Endothelial cell of umbilical vein (primary cell): ENCODE results near the gene LOX. TPM values are rescaled to one million over a fixed set of nuclear protein-coding genes. Genes with fewer than 3 reads are reported as not detected.

ENCODE experiments used
- BruUV-seq: library from RNA; stranded (reverse); fragments of 400-500 nt; replicated peaks from 2 replicates; lab custom pipeline; 2021; lab: Mats Ljungman, UMichigan
- CTCF ChIA-PET: fragments of 300-600, 350-600 bp; sonication (Branson Sonifier 250); formaldehyde crosslinking; loops from one replicate; lab custom pipeline; 2021; ENCODE audit warnings: antibody characterized with exemption, inconsistent platforms; lab: Charles Lee
- POLR2A ChIA-PET: fragments of 300-600, 350-600 bp; sonication (Branson Sonifier 250); formaldehyde crosslinking; loops from one replicate; lab custom pipeline; 2021; ENCODE audit warnings: antibody characterized with exemption, inconsistent platforms; lab: Charles Lee
- DNase-seq: peaks from one replicate; pipeline ENCODE4 v3.0.0-alpha.2; 2011; ENCODE audit warnings: low read depth, low spot score
- FAIRE-seq: peaks from 2 replicates; lab custom pipeline; 2011; peaks lifted over from hg19 to GRCh38; lab: Jason Lieb, UNC
- H2AFZ ChIP-seq: 2 replicates; pipeline ENCODE4 v1.6.0; 2012; ENCODE audit warnings: low read depth, low read length, control low read depth, inconsistent platforms
- H3K27ac ChIP-seq: 2 replicates; pipeline ENCODE4 v1.5.1; 2011; ENCODE audit warnings: low read depth, mild to moderate bottlenecking, control low read depth, low read length, moderate library complexity; ENCODE audit not compliant: insufficient read depth
- H3K27me3 ChIP-seq, 2 experiments: 2 replicates each; pipeline versions ENCODE4 v1.6.0 to v1.6.1; 2011; ENCODE audit warnings: low read length in 2 of 2, mixed read lengths in 1 of 2; ENCODE audit not compliant: control insufficient read depth in 2 of 2, insufficient read depth in 2 of 2
- H3K36me3 ChIP-seq, 2 experiments: 2 replicates in 1 of 2; 3 replicates in 1 of 2; pipeline ENCODE4 v1.5.1; 2011; ENCODE audit warnings: low read length in 2 of 2, mild to moderate bottlenecking in 1 of 2, moderate library complexity in 1 of 2; ENCODE audit not compliant: control insufficient read depth in 2 of 2, insufficient read depth in 2 of 2; ENCODE audit errors: extremely low read depth in 1 of 2
- H3K4me1 ChIP-seq: 3 replicates; pipeline ENCODE4 v1.5.1; 2011; ENCODE audit warnings: mild to moderate bottlenecking, low read length; ENCODE audit not compliant: control insufficient read depth, insufficient read depth; ENCODE audit errors: extremely low read depth
- H3K4me2 ChIP-seq: 2 replicates; pipeline ENCODE4 v1.6.1; 2011; ENCODE audit warnings: low read length, control low read depth, mixed read lengths; ENCODE audit not compliant: insufficient read depth
- H3K4me3 ChIP-seq, 3 experiments: fragments of 200-600 bp in 1 of 3; sonication (generic), shearing (Covaris generic) in 1 of 3; replicated peaks in 1 of 3; 2 replicates each; pipeline ENCODE4 v1.5.1; 2011 to 2016; ENCODE audit warnings: control low read depth in 3 of 3, low read length in 3 of 3, mild to moderate bottlenecking in 2 of 3, inconsistent platforms in 1 of 3, low read depth in 1 of 3, moderate library complexity in 1 of 3; ENCODE audit not compliant: insufficient read depth in 1 of 3
- H3K79me2 ChIP-seq: 2 replicates; pipeline ENCODE4 v1.6.0; 2012; ENCODE audit warnings: low read length, inconsistent platforms; ENCODE audit not compliant: control insufficient read depth, insufficient read depth
- H3K9ac ChIP-seq: replicated peaks from 2 replicates; pipeline ENCODE3; 2011; ENCODE audit warnings: low read length, control low read depth; ENCODE audit not compliant: insufficient read depth; ENCODE audit errors: extremely low read depth
- H3K9me1 ChIP-seq: replicated peaks from 3 replicates; pipeline ENCODE4 v1.6.0; 2011; ENCODE audit warnings: mild to moderate bottlenecking, low read length; ENCODE audit not compliant: control insufficient read depth, insufficient read depth; ENCODE audit errors: extremely low read depth
- H3K9me3 ChIP-seq: replicated peaks from 2 replicates; pipeline ENCODE4 v1.5.1; 2012; ENCODE audit warnings: low read length, inconsistent platforms; ENCODE audit not compliant: control insufficient read depth, insufficient read depth
- H4K20me1 ChIP-seq: replicated peaks from 2 replicates; pipeline ENCODE3; 2011; ENCODE audit warnings: mild to moderate bottlenecking, low read length; ENCODE audit not compliant: control insufficient read depth, insufficient read depth; ENCODE audit errors: extremely low read depth
- EZH2 ChIP-seq: IDR thresholded peaks from 2 replicates; pipeline ENCODE4 v1.6.1; 2012; ENCODE audit warnings: borderline replicate concordance, low read depth, mild to moderate bottlenecking, moderate library complexity, low read length, inconsistent platforms; ENCODE audit not compliant: severe bottlenecking
- FOS ChIP-seq: IDR thresholded peaks from 2 replicates; pipeline ENCODE4 v1.6.1; 2011; ENCODE audit warnings: mild to moderate bottlenecking, low read length, moderate library complexity, borderline replicate concordance; ENCODE audit not compliant: insufficient read depth
- GATA2 ChIP-seq: IDR thresholded peaks from 2 replicates; pipeline ENCODE4 v1.7.0; 2011; ENCODE audit warnings: low read depth, mild to moderate bottlenecking, moderate library complexity, mixed read lengths, low read length; ENCODE audit not compliant: insufficient read length, insufficient read depth
- JUN ChIP-seq: IDR thresholded peaks from 2 replicates; pipeline ENCODE4 v1.6.1; 2011; ENCODE audit warnings: borderline replicate concordance, low read depth; ENCODE audit not compliant: insufficient read length, insufficient read depth
- MAX ChIP-seq: IDR thresholded peaks from 2 replicates; pipeline ENCODE4 v1.6.1; 2011; ENCODE audit not compliant: insufficient read depth, insufficient read length
- MYC ChIP-seq: IDR thresholded peaks from one replicate; pipeline ENCODE4 v1.6.1; 2011; ENCODE audit warnings: mild to moderate bottlenecking, low read depth, low read length
- POLR2A ChIP-seq: IDR thresholded peaks from 2 replicates; pipeline ENCODE4 v1.6.1; 2012; ENCODE audit warnings: low read depth, mild to moderate bottlenecking, control low read depth, low read length
- POLR2AphosphoS5 ChIP-seq: IDR thresholded peaks from 2 replicates; pipeline ENCODE4 v1.6.1; 2012; ENCODE audit warnings: low read depth, mild to moderate bottlenecking, control low read depth, low read length, moderate library complexity; ENCODE audit not compliant: insufficient read depth
- dilution Hi-C: fragments of 300-500 bp; cut with MboI; formaldehyde crosslinking; loops from one replicate; pipeline ENCODE4 v1.15.0; 2019; ENCODE audit warnings: low sequenced_read_pairs; ENCODE audit not compliant: extremely low pct_ligation_motif_present
- intact Hi-C: fragments of 100-400 bp; cut with micrococcal nuclease; formaldehyde crosslinking; loops from one replicate; pipeline ENCODE4 v1.10.0; 2022
- polyA plus RNA-seq, 4 experiments: library from polyadenylated mRNA; depleted of rRNA in 3 of 4; stranded (reverse) in 3 of 4; unstranded in 1 of 4; fragments of >200 nt; gene quantifications; 2 replicates each; pipeline versions ENCODE4 v1.2.1 to v1.2.3, GENCODE V29; 2011 to 2012; ENCODE audit warnings: missing spikeins in 1 of 4
- total RNA-seq: library from RNA; stranded (reverse); gene quantifications from 2 replicates; pipeline ENCODE4 v1.2.3, GENCODE V29; 2021
- TF ChIP-seq, protein P1 (sequence below), 2 donors: IDR thresholded peaks; 1 replicate in 1 of 2; 2 replicates in 1 of 2; pipeline ENCODE4 v1.5.1; 2011; ENCODE audit warnings: low read length in 2 of 2, mild to moderate bottlenecking in 2 of 2, moderate library complexity in 2 of 2, control low read depth in 1 of 2, inconsistent platforms in 1 of 2, low read depth in 1 of 2; ENCODE audit not compliant: insufficient read depth in 1 of 2; ENCODE audit errors: extremely low read depth in 1 of 2

LOX gene
- total and polyA plus RNA-seq, 2 donors (not counting 3 experiments of a cell fraction or from before 2014, with no cell fraction given): 39.0 to 79.1 TPM

- H3K9ac ChIP-seq: no peak overlapping the region
- H3K27me3 ChIP-seq: no peaks in the 10 kb centered on the region
- ChIA-PET POLR2A (no interaction called here), CTCF (interaction anchor here (1.2 to 2.0 kb wide), 3 partner anchors 11 to 44 kb away, joined by 4 to 10 read pairs (median 5); no protein-coding TSS in a partner anchor)
- no peaks in the 10 kb centered on the region for H3K9me1 ChIP-seq
- FAIRE-seq (no peak), DNase-seq (no peak)
- no peak overlapping the region for H2AFZ ChIP-seq
- no peak overlapping the region for H3K4me2 ChIP-seq
- BruUV-seq: no TSS peak
- intact Hi-C loops (no loop called here), dilution Hi-C loops (no loop called here)
- no peaks in the 10 kb centered on the region for H3K4me1 ChIP-seq
- no peak overlapping the region for H3K4me3 ChIP-seq
- H3K79me2 ChIP-seq: no peaks in the 10 kb centered on the region
- H4K20me1 ChIP-seq: no peaks in the 10 kb centered on the region
- no peaks in the 10 kb centered on the region for H3K36me3 ChIP-seq
- H3K27ac ChIP-seq: no peak overlapping the region
- TF ChIP-seq MAX (no peak), GATA2 (no peak), POLR2AphosphoS5 (no peak), EZH2 (no peak), JUN (no peak), MYC (no peak), FOS (no peak), POLR2A (no peak)
- TF ChIP-seq, protein P1, sequence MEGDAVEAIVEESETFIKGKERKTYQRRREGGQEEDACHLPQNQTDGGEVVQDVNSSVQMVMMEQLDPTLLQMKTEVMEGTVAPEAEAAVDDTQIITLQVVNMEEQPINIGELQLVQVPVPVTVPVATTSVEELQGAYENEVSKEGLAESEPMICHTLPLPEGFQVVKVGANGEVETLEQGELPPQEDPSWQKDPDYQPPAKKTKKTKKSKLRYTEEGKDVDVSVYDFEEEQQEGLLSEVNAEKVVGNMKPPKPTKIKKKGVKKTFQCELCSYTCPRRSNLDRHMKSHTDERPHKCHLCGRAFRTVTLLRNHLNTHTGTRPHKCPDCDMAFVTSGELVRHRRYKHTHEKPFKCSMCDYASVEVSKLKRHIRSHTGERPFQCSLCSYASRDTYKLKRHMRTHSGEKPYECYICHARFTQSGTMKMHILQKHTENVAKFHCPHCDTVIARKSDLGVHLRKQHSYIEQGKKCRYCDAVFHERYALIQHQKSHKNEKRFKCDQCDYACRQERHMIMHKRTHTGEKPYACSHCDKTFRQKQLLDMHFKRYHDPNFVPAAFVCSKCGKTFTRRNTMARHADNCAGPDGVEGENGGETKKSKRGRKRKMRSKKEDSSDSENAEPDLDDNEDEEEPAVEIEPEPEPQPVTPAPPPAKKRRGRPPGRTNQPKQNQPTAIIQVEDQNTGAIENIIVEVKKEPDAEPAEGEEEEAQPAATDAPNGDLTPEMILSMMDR (IDR thresholded peaks at IDR 0.05; ENCODE audit: extremely low read depth in 1 of 2, insufficient read depth in 1 of 2, low read depth in 1 of 2, low read length in 2 of 2): no peak
- H3K9me3 ChIP-seq: no peaks in the 10 kb centered on the region
Measured at GRCh38 chr5:122112733-122113558, 34.9 kb upstream of the LOX start.
